Endothelial cell of umbilical vein (primary cell): ENCODE results near the gene SNX18. TPM values are rescaled to one million over a fixed set of nuclear protein-coding genes. Genes with fewer than 3 reads are reported as not detected.

ENCODE experiments used
- BruUV-seq: library from RNA; stranded (reverse); fragments of 400-500 nt; replicated peaks from 2 replicates; lab custom pipeline; 2021; lab: Mats Ljungman, UMichigan
- CTCF ChIA-PET: fragments of 300-600, 350-600 bp; sonication (Branson Sonifier 250); formaldehyde crosslinking; loops from one replicate; lab custom pipeline; 2021; ENCODE audit warnings: antibody characterized with exemption, inconsistent platforms; lab: Charles Lee
- POLR2A ChIA-PET: fragments of 300-600, 350-600 bp; sonication (Branson Sonifier 250); formaldehyde crosslinking; loops from one replicate; lab custom pipeline; 2021; ENCODE audit warnings: antibody characterized with exemption, inconsistent platforms; lab: Charles Lee
- DNase-seq: peaks from one replicate; pipeline ENCODE4 v3.0.0-alpha.2; 2011; ENCODE audit warnings: low read depth, low spot score
- FAIRE-seq: peaks from 2 replicates; lab custom pipeline; 2011; peaks lifted over from hg19 to GRCh38; lab: Jason Lieb, UNC
- H2AFZ ChIP-seq: 2 replicates; pipeline ENCODE4 v1.6.0; 2012; ENCODE audit warnings: low read depth, low read length, control low read depth, inconsistent platforms
- H3K27ac ChIP-seq: 2 replicates; pipeline ENCODE4 v1.5.1; 2011; ENCODE audit warnings: low read depth, mild to moderate bottlenecking, control low read depth, low read length, moderate library complexity; ENCODE audit not compliant: insufficient read depth
- H3K27me3 ChIP-seq, 2 experiments: 2 replicates each; pipeline versions ENCODE4 v1.6.0 to v1.6.1; 2011; ENCODE audit warnings: low read length in 2 of 2, mixed read lengths in 1 of 2; ENCODE audit not compliant: control insufficient read depth in 2 of 2, insufficient read depth in 2 of 2
- H3K36me3 ChIP-seq, 2 experiments: 2 replicates in 1 of 2; 3 replicates in 1 of 2; pipeline ENCODE4 v1.5.1; 2011; ENCODE audit warnings: low read length in 2 of 2, mild to moderate bottlenecking in 1 of 2, moderate library complexity in 1 of 2; ENCODE audit not compliant: control insufficient read depth in 2 of 2, insufficient read depth in 2 of 2; ENCODE audit errors: extremely low read depth in 1 of 2
- H3K4me1 ChIP-seq: 3 replicates; pipeline ENCODE4 v1.5.1; 2011; ENCODE audit warnings: mild to moderate bottlenecking, low read length; ENCODE audit not compliant: control insufficient read depth, insufficient read depth; ENCODE audit errors: extremely low read depth
- H3K4me2 ChIP-seq: 2 replicates; pipeline ENCODE4 v1.6.1; 2011; ENCODE audit warnings: low read length, control low read depth, mixed read lengths; ENCODE audit not compliant: insufficient read depth
- H3K4me3 ChIP-seq, 3 experiments: fragments of 200-600 bp in 1 of 3; sonication (generic), shearing (Covaris generic) in 1 of 3; replicated peaks in 1 of 3; 2 replicates each; pipeline ENCODE4 v1.5.1; 2011 to 2016; ENCODE audit warnings: control low read depth in 3 of 3, low read length in 3 of 3, mild to moderate bottlenecking in 2 of 3, inconsistent platforms in 1 of 3, low read depth in 1 of 3, moderate library complexity in 1 of 3; ENCODE audit not compliant: insufficient read depth in 1 of 3
- H3K79me2 ChIP-seq: 2 replicates; pipeline ENCODE4 v1.6.0; 2012; ENCODE audit warnings: low read length, inconsistent platforms; ENCODE audit not compliant: control insufficient read depth, insufficient read depth
- H3K9ac ChIP-seq: replicated peaks from 2 replicates; pipeline ENCODE3; 2011; ENCODE audit warnings: low read length, control low read depth; ENCODE audit not compliant: insufficient read depth; ENCODE audit errors: extremely low read depth
- H3K9me1 ChIP-seq: replicated peaks from 3 replicates; pipeline ENCODE4 v1.6.0; 2011; ENCODE audit warnings: mild to moderate bottlenecking, low read length; ENCODE audit not compliant: control insufficient read depth, insufficient read depth; ENCODE audit errors: extremely low read depth
- H3K9me3 ChIP-seq: replicated peaks from 2 replicates; pipeline ENCODE4 v1.5.1; 2012; ENCODE audit warnings: low read length, inconsistent platforms; ENCODE audit not compliant: control insufficient read depth, insufficient read depth
- H4K20me1 ChIP-seq: replicated peaks from 2 replicates; pipeline ENCODE3; 2011; ENCODE audit warnings: mild to moderate bottlenecking, low read length; ENCODE audit not compliant: control insufficient read depth, insufficient read depth; ENCODE audit errors: extremely low read depth
- FOS ChIP-seq: IDR thresholded peaks from 2 replicates; pipeline ENCODE4 v1.6.1; 2011; ENCODE audit warnings: mild to moderate bottlenecking, low read length, moderate library complexity, borderline replicate concordance; ENCODE audit not compliant: insufficient read depth
- GATA2 ChIP-seq: IDR thresholded peaks from 2 replicates; pipeline ENCODE4 v1.7.0; 2011; ENCODE audit warnings: low read depth, mild to moderate bottlenecking, moderate library complexity, mixed read lengths, low read length; ENCODE audit not compliant: insufficient read length, insufficient read depth
- MYC ChIP-seq: IDR thresholded peaks from one replicate; pipeline ENCODE4 v1.6.1; 2011; ENCODE audit warnings: mild to moderate bottlenecking, low read depth, low read length
- POLR2AphosphoS5 ChIP-seq: IDR thresholded peaks from 2 replicates; pipeline ENCODE4 v1.6.1; 2012; ENCODE audit warnings: low read depth, mild to moderate bottlenecking, control low read depth, low read length, moderate library complexity; ENCODE audit not compliant: insufficient read depth
- dilution Hi-C: fragments of 300-500 bp; cut with MboI; formaldehyde crosslinking; loops from one replicate; pipeline ENCODE4 v1.15.0; 2019; ENCODE audit warnings: low sequenced_read_pairs; ENCODE audit not compliant: extremely low pct_ligation_motif_present
- intact Hi-C: fragments of 100-400 bp; cut with micrococcal nuclease; formaldehyde crosslinking; loops from one replicate; pipeline ENCODE4 v1.10.0; 2022
- polyA plus RNA-seq, 4 experiments: library from polyadenylated mRNA; depleted of rRNA in 3 of 4; stranded (reverse) in 3 of 4; unstranded in 1 of 4; fragments of >200 nt; gene quantifications; 2 replicates each; pipeline versions ENCODE4 v1.2.1 to v1.2.3, GENCODE V29; 2011 to 2012; ENCODE audit warnings: missing spikeins in 1 of 4
- total RNA-seq: library from RNA; stranded (reverse); gene quantifications from 2 replicates; pipeline ENCODE4 v1.2.3, GENCODE V29; 2021
- TF ChIP-seq, protein P1 (sequence below): IDR thresholded peaks from 2 replicates; pipeline ENCODE4 v1.6.1; 2011; ENCODE audit not compliant: insufficient read depth, insufficient read length

The SNX18 gene
- total and polyA plus RNA-seq, 2 donors (not counting 3 experiments of a cell fraction or from before 2014, with no cell fraction given) = 11.8 to 25.3 TPM

DNA sequence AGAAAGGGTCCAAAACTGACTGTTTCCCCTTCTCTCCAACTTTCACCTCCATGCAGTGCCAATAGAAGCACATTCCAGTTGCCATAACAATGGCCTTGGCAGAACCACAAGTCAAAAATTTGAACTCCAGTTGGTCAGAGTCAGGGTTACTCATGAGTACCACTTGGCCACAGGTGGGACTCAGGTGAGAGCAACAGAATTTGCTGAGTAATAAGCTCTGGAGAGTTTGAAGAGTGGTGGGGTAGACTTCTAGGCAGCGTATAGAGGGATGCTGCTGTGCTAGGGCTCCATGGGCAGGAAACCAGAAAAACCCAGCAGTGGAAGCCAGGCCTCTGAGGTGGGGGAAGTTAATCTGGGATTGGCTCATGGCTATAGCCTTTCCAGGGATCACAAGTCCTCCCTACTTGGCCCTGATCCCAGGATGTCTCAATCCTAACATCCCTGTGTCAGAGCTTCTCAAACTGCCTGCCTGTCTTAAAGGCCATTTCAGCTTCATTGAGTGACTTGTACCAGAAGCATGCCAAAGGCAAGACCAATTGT is 30.2 kb downstream of the SNX18 start:
- BruUV-seq = no TSS peak
- Histone ChIP-seq H3K4me1 (no peaks in the 10 kb centered on the region), H3K27ac (no peak overlapping the region), H3K9me3 (no peaks in the 10 kb centered on the region), H3K9me1 (no peaks in the 10 kb centered on the region), H2AFZ (no peak overlapping the region), H4K20me1 (no peaks in the 10 kb centered on the region), H3K4me2 (no peak overlapping the region), H3K36me3 (peaks cover 0 to 6% of the 10 kb centered on the region in 2 experiments), H3K27me3 (no peaks in the 10 kb centered on the region), H3K9ac (no peak overlapping the region), H3K4me3 (no peak overlapping the region), H3K79me2 (peaks cover 1% of the 10 kb centered on the region)
- dilution Hi-C loops (no loop called here), intact Hi-C loops (no loop called here)
- POLR2A ChIA-PET = no interaction called here
- DNase-seq = no peak
- FAIRE-seq = no peak
- TF ChIP-seq FOS (no peak), POLR2AphosphoS5 (no peak), MYC (no peak)
- TF ChIP-seq, protein P1, sequence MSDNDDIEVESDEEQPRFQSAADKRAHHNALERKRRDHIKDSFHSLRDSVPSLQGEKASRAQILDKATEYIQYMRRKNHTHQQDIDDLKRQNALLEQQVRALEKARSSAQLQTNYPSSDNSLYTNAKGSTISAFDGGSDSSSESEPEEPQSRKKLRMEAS = no peak
- CTCF ChIA-PET = interaction anchor here (1.0 to 1.2 kb wide), 2 partner anchors 14 to 297 kb away, joined by 4 to 5 read pairs; no protein-coding TSS in a partner anchor

DNA sequence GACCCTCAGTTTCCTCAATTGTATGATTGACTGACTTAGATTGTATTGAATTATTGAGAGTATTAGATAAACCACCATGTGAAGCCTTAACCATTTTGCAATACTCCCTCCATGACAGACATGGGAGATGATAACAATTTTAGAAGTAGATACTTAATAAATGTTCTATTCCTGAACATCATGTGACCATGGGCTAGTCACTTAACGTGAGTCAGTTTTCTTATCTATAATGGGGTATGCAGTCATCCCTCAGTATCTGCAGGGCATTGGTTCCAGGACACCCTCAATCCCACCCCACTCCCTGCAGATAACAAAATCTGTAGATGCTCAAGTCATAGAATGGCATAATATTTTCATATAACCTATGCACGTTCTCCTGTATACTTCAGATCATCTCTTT is 31.0 kb downstream of the SNX18 start:
- BruUV-seq = no TSS peak

More for the DNA sequence above, 31.0 kb downstream of the SNX18 start:
- Histone ChIP-seq H3K4me3 (no peak overlapping the region), H4K20me1 (no peaks in the 10 kb centered on the region), H3K4me2 (no peak overlapping the region), H3K27ac (no peak overlapping the region), H3K4me1 (no peaks in the 10 kb centered on the region), H3K9ac (no peak overlapping the region), H2AFZ (no peak overlapping the region), H3K9me1 (no peaks in the 10 kb centered on the region), H3K79me2 (no peaks in the 10 kb centered on the region), H3K27me3 (no peaks in the 10 kb centered on the region), H3K36me3 (peaks cover 0 to 6% of the 10 kb centered on the region in 2 experiments), H3K9me3 (no peaks in the 10 kb centered on the region)
- ChIA-PET CTCF (interaction anchor here (1.0 kb wide), 1 partner anchor 13 kb away, joined by 4 read pairs; no protein-coding TSS in a partner anchor), POLR2A (no interaction called here)
- DNase-seq (no peak), FAIRE-seq (no peak)
- intact Hi-C loops = no loop called here
- TF ChIP-seq, protein P1 = no peak
- peak; percentile 45 for TF ChIP-seq GATA2
- dilution Hi-C loops = no loop called here
